HepG2 (cell line): Measurements from ENCODE around the gene LPCAT4. TPM values are rescaled to one million over a fixed set of nuclear protein-coding genes. Genes with fewer than 3 reads are reported as not detected.

ENCODE experiments used
- EP300 ChIP-seq, 3 experiments: sonication (generic) in 1 of 3; formaldehyde crosslinking in 1 of 3; IDR thresholded peaks; 2 replicates each; pipeline versions ENCODE4 v1.5.1 to v1.6.1; 2011 to 2020; ENCODE audit warnings: low read depth in 2 of 3, low read length in 2 of 3, borderline replicate concordance in 1 of 3, improper control_type of control experiment in 1 of 3, mild to moderate bottlenecking in 1 of 3, missing genetic modification reagents in 1 of 3, moderate library complexity in 1 of 3
- GPN1 ChIP-seq: sonication (generic); formaldehyde crosslinking; IDR thresholded peaks from 2 replicates; pipeline ENCODE4 v1.5.1; 2020; ENCODE audit warnings: missing genetic modification reagents, borderline replicate concordance
- MXI1 ChIP-seq: IDR thresholded peaks from 3 replicates; pipeline ENCODE4 v1.6.1; 2012; ENCODE audit warnings: low read depth, low read length, inconsistent platforms, borderline replicate concordance
- SUZ12 ChIP-seq: fragments of 150-350 bp; IDR thresholded peaks from 2 replicates; pipeline ENCODE4 v1.6.1; 2014; ENCODE audit warnings: low read depth, low read length
- U2AF1 ChIP-seq: fragments of 200-400 bp; formaldehyde crosslinking; optimal IDR thresholded peaks from 2 replicates; pipeline ENCODE3; 2017; ENCODE audit warnings: mild to moderate bottlenecking, low read depth, low read length
- ZBTB21 ChIP-seq: sonication (generic); formaldehyde crosslinking; IDR thresholded peaks from 2 replicates; pipeline ENCODE4 v1.4.0; 2020; ENCODE audit warnings: missing genetic modification reagents
- ZFP62 ChIP-seq: sonication (generic); formaldehyde crosslinking; IDR thresholded peaks from 2 replicates; pipeline ENCODE4 v1.4.0; 2020; ENCODE audit warnings: missing genetic modification reagents
- ZNF143 ChIP-seq: sonication (generic); formaldehyde crosslinking; IDR thresholded peaks from 2 replicates; pipeline ENCODE4 v1.4.0; 2020; ENCODE audit warnings: missing genetic modification reagents
- ZNF318 ChIP-seq: sonication (generic); formaldehyde crosslinking; IDR thresholded peaks from 2 replicates; pipeline ENCODE4 v1.4.0; 2020; ENCODE audit warnings: mild to moderate bottlenecking, missing genetic modification reagents
- ZNF343 ChIP-seq: sonication (generic); formaldehyde crosslinking; IDR thresholded peaks from 2 replicates; pipeline ENCODE4 v1.4.0; 2020; ENCODE audit warnings: mild to moderate bottlenecking, missing genetic modification reagents
- ZNF441 ChIP-seq: sonication (generic); formaldehyde crosslinking; IDR thresholded peaks from 2 replicates; pipeline ENCODE4 v1.7.0; 2021; ENCODE audit warnings: missing genetic modification reagents, borderline replicate concordance
- ZNF614 ChIP-seq: IDR thresholded peaks from 2 replicates; pipeline ENCODE4 v1.6.1; 2018; ENCODE audit warnings: missing biosample characterization, missing genetic modification reagents, inconsistent platforms, borderline replicate concordance
- ZNF703 ChIP-seq: sonication (generic); formaldehyde crosslinking; IDR thresholded peaks from 2 replicates; pipeline ENCODE4 v1.5.1; 2020; ENCODE audit warnings: missing genetic modification reagents, mild to moderate bottlenecking, moderate library complexity, borderline replicate concordance
- ZNF777 ChIP-seq: sonication (generic); formaldehyde crosslinking; IDR thresholded peaks from 2 replicates; pipeline ENCODE4 v1.4.0; 2020; ENCODE audit warnings: missing genetic modification reagents
- polyA plus RNA-seq, 8 experiments: library from polyadenylated mRNA; depleted of rRNA in 3 of 8; stranded (reverse) in 7 of 8; unstranded in 1 of 8; fragments of >200 nt; fragmentation: Illumina TruSeq in 4 of 8; extraction: Trizol in 4 of 8; gene quantifications; 2 replicates each; pipeline versions ENCODE4 v1.2.1 to v1.2.3, GENCODE V29; 2011 to 2016; ENCODE audit warnings: low read depth in 4 of 8, missing spikeins in 1 of 8, mixed read lengths in 1 of 8; ENCODE audit not compliant: insufficient read depth in 1 of 8
- total RNA-seq, 5 experiments: library from RNA; depleted of rRNA; stranded (reverse); fragments of >200 nt; fragmentation: Illumina TruSeq; extraction: Trizol; gene quantifications; 2 replicates each; pipeline ENCODE4 v1.2.3, GENCODE V29; 2016; ENCODE audit warnings: low read depth in 1 of 5
- TF ChIP-seq, protein P1 (sequence below): sonication (generic); formaldehyde crosslinking; IDR thresholded peaks from 2 replicates; pipeline ENCODE4 v1.4.0; 2020; ENCODE audit warnings: missing genetic modification reagents
- TF ChIP-seq, protein P2 (sequence below): sonication (generic); formaldehyde crosslinking; IDR thresholded peaks from 2 replicates; pipeline ENCODE4 v1.4.0; 2020; ENCODE audit warnings: mild to moderate bottlenecking, low read depth, missing genetic modification reagents

LPCAT4 gene
- total and polyA plus RNA-seq, 2 of the 13 experiments (the other 11 are each of a cell fraction or from before 2014, with no cell fraction given), result 8.1 to 57.1 TPM

DNA sequence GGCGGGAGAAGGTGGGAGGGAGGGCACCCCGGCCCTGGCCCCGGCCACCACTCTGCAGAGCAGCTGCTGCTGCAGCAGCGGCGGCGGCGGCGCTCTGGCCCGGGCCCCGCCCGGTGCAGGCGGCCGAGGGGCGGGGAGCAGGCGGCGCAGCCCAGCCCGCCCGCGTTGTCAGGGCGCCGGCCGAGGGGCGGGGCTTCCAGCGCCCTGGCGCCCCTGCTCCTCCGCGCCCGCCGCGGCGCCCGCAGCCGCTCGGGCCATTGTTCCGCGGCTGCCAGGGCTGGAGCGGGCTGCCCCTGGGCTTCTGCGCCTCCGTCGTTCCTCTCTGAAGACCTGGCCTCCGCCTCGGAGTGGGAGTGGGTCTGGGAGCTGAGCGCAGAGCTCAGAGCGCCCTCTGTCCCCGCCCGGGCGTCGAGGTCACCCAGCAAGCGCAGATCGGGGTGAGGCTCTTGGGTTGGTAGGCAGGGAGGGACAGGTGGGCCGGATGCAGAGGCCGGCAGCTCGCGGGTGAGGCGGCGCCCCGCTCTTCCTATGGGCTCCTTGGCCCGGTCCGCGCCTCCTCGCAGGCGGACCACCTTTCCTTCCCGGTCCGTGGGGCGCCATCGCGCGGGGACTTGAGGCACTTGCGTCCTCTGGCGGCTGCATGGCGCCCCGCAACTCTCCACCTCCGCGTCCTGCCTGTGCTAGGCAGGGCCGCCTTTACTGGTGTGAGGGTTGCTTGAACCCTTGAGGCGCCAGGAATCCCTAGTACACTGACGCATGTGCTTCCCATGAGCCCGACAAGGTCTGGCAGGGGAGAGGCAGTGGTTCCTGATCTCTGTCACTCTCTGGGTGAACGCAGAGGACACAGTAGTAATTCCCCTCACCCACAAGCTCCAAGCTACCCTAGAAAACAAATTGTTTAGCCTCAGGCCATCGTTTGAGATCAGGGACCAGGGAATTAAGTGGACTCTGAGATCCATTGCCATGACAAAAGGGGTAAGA, at the start of gene LPCAT4 (continued):
- peak; percentile 25; the same call in 1 of the 3 replicates for TF ChIP-seq MXI1
- 0 out of 2 replicates have a peak, but pooled peaks have one; percentile 55 for TF ChIP-seq ZNF614
- TF ChIP-seq ZBTB21 (CRISPR knock-in tag), result no peak
- TF ChIP-seq ZNF703 (CRISPR knock-in tag), result no peak
- peak; percentile 81; the same call in 1 of the 2 replicates for TF ChIP-seq ZNF441 (CRISPR knock-in tag)
- TF ChIP-seq ZNF318 (CRISPR knock-in tag), result no peak
- TF ChIP-seq GPN1 (CRISPR knock-in tag), result no peak
- TF ChIP-seq ZNF143 (CRISPR knock-in tag), result no peak
- TF ChIP-seq, protein P1, sequence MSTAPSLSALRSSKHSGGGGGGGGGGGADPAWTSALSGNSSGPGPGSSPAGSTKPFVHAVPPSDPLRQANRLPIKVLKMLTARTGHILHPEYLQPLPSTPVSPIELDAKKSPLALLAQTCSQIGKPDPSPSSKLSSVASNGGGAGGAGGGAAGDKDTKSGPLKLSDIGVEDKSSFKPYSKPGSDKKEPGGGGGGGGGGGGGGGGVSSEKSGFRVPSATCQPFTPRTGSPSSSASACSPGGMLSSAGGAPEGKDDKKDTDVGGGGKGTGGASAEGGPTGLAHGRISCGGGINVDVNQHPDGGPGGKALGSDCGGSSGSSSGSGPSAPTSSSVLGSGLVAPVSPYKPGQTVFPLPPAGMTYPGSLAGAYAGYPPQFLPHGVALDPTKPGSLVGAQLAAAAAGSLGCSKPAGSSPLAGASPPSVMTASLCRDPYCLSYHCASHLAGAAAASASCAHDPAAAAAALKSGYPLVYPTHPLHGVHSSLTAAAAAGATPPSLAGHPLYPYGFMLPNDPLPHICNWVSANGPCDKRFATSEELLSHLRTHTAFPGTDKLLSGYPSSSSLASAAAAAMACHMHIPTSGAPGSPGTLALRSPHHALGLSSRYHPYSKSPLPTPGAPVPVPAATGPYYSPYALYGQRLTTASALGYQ, result no peak
- TF ChIP-seq ZFP62 (CRISPR knock-in tag), result no peak
- TF ChIP-seq, protein P2, sequence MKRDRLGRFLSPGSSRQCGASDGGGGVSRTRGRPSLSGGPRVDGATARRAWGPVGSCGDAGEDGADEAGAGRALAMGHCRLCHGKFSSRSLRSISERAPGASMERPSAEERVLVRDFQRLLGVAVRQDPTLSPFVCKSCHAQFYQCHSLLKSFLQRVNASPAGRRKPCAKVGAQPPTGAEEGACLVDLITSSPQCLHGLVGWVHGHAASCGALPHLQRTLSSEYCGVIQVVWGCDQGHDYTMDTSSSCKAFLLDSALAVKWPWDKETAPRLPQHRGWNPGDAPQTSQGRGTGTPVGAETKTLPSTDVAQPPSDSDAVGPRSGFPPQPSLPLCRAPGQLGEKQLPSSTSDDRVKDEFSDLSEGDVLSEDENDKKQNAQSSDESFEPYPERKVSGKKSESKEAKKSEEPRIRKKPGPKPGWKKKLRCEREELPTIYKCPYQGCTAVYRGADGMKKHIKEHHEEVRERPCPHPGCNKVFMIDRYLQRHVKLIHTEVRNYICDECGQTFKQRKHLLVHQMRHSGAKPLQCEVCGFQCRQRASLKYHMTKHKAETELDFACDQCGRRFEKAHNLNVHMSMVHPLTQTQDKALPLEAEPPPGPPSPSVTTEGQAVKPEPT (CRISPR knock-in tag), result no peak
- peak; percentile 47 for TF ChIP-seq U2AF1
- 0 out of 4 replicates have a peak, but pooled peaks of 1 of the 2 experiments have one; percentile 18 for TF ChIP-seq EP300 (IDR thresholded peaks at IDR 0.05; ENCODE audit: low read depth in 2 of 2, low read length in 2 of 2)
- no peak for TF ChIP-seq EP300 (CRISPR knock-in tag; IDR thresholded peaks at IDR 0.05; ENCODE audit: borderline replicate concordance)
- TF ChIP-seq ZNF343 (CRISPR knock-in tag), result peak; percentile 77; the same call in 1 of the 2 replicates
- peak; percentile 73 for TF ChIP-seq ZNF777 (CRISPR knock-in tag)
- TF ChIP-seq SUZ12, result no peak
